Skin epidermis (tissue), 12 donors: ENCODE data around the gene PIEZO2.
"Not testable (repeated sequence)": the region's sequence is repeated elsewhere in the genome, so short reads cannot be mapped to it uniquely, and the experiment has no call there.

Experiments used
- H3K27ac ChIP-seq, 21 experiments: fragments of 200-600 bp; sonication (generic) in 11 of 21; one replicate each; pipeline ENCODE4 v1.5.0; 2020; ENCODE audit warnings: mild to moderate bottlenecking in 3 of 21, inconsistent platforms in 2 of 21, moderate library complexity in 2 of 21
- H3K4me3 ChIP-seq, 7 experiments: fragments of 200-600 bp; sonication (generic) in 2 of 7; one replicate each; pipeline ENCODE4 v1.5.0; 2020; ENCODE audit warnings: inconsistent platforms in 2 of 7, mild to moderate bottlenecking in 2 of 7, moderate library complexity in 1 of 7

The PIEZO2 gene

GRCh38 chr18:10623606-10624005, 525.8 kb downstream of the PIEZO2 start:
- not testable (repeated sequence) for H3K4me3 ChIP-seq, H3K27ac ChIP-seq

- not testable (repeated sequence) for H3K4me3 ChIP-seq, H3K27ac ChIP-seq
Observed at GRCh38 chr18:10622982-10623381, 526.4 kb downstream of the PIEZO2 start.

- H3K27ac ChIP-seq, H3K4me3 ChIP-seq: not testable (repeated sequence)
Observed at GRCh38 chr18:10620670-10621329, 528.6 kb downstream of the PIEZO2 start.
